MM.1S (cell line): ENCODE data around the gene PRSS36.

Experiments used
- DNase-seq: peaks from one replicate; pipeline ENCODE4 v3.0.0-alpha.2; 2015
- H2AFZ ChIP-seq: fragments of 300-600 bp; sonication (generic); 2 replicates; pipeline ENCODE4 v1.6.0; 2016; ENCODE audit warnings: antibody characterized with exemption, low read length
- H3F3A ChIP-seq: fragments of 300-600 bp; sonication (generic); 2 replicates; pipeline ENCODE4 v1.6.1; 2016; ENCODE audit warnings: mild to moderate bottlenecking, antibody characterized with exemption, low read length, moderate library complexity, mixed read lengths; ENCODE audit not compliant: insufficient read depth
- H3K27ac ChIP-seq: fragments of 300-600 bp; sonication (generic); 2 replicates; pipeline ENCODE4 v1.5.1; 2016; ENCODE audit warnings: mild to moderate bottlenecking, low read length
- H3K27me3 ChIP-seq: fragments of 300-600 bp; sonication (generic); replicated peaks from 2 replicates; pipeline ENCODE4 v1.6.0; 2016; ENCODE audit warnings: low read length; ENCODE audit not compliant: insufficient read depth
- H3K36me3 ChIP-seq: fragments of 300-600 bp; sonication (generic); replicated peaks from 2 replicates; pipeline ENCODE4 v1.6.1; 2016; ENCODE audit warnings: mild to moderate bottlenecking, low read length, mixed read lengths; ENCODE audit not compliant: insufficient read depth
- H3K4me1 ChIP-seq: fragments of 300-600 bp; sonication (generic); 2 replicates; pipeline ENCODE4 v1.6.1; 2016; ENCODE audit warnings: low read length, mixed read lengths
- H3K4me2 ChIP-seq: fragments of 300-600 bp; sonication (generic); 2 replicates; pipeline ENCODE4 v1.6.0; 2016; ENCODE audit warnings: low read depth, low read length
- H3K4me3 ChIP-seq: fragments of 300-600 bp; sonication (generic); 2 replicates; pipeline ENCODE4 v1.5.1; 2016; ENCODE audit warnings: low read length, mixed read lengths
- H3K79me2 ChIP-seq: fragments of 300-600 bp; sonication (generic); 2 replicates; pipeline ENCODE4 v1.6.1; 2016; ENCODE audit warnings: mixed run types, low read length, mixed read lengths
- H3K9ac ChIP-seq: fragments of 300-600 bp; sonication (generic); 2 replicates; pipeline ENCODE4 v1.6.1; 2016; ENCODE audit warnings: low read length, mixed read lengths
- H3K9me2 ChIP-seq: fragments of 300-600 bp; sonication (generic); replicated peaks from 2 replicates; pipeline ENCODE4 v1.6.1; 2016; ENCODE audit warnings: mild to moderate bottlenecking, low read length, mixed read lengths; ENCODE audit not compliant: insufficient read depth
- H3K9me3 ChIP-seq: fragments of 300-600 bp; sonication (generic); replicated peaks from 2 replicates; pipeline ENCODE4 v1.6.1; 2016; ENCODE audit warnings: mild to moderate bottlenecking, low read length, mixed read lengths; ENCODE audit not compliant: insufficient read depth
- H4K20me1 ChIP-seq: fragments of 300-600 bp; sonication (generic); 2 replicates; pipeline ENCODE4 v1.6.1; 2016; ENCODE audit warnings: mild to moderate bottlenecking, low read length, moderate library complexity, mixed read lengths; ENCODE audit not compliant: insufficient read depth
- CTCF ChIP-seq: fragments of 300-600 bp; sonication (generic); IDR thresholded peaks from 2 replicates; pipeline ENCODE4 v1.5.1; 2016; ENCODE audit warnings: antibody characterized with exemption, low read length, mixed read lengths
- EZH2 ChIP-seq: fragments of 300-600 bp; sonication (generic); optimal IDR thresholded peaks from 2 replicates; pipeline ENCODE3; 2017; ENCODE audit warnings: low read depth, mild to moderate bottlenecking, antibody characterized with exemption, low read length, mixed read lengths
- EZH2phosphoT487 ChIP-seq: fragments of 300-600 bp; sonication (generic); IDR thresholded peaks from 2 replicates; pipeline ENCODE4 v1.6.1; 2018; ENCODE audit warnings: antibody characterized with exemption, low read length

The PRSS36 gene

GRCh38 chr16:31134091-31134571, 15.7 kb downstream of the PRSS36 start:
- H3K27ac ChIP-seq: no peak overlapping the region
- no peak for DNase-seq
- H3K9me3 ChIP-seq: no peaks in the 10 kb centered on the region
- H3K4me3 ChIP-seq: no peak overlapping the region
- no peaks in the 10 kb centered on the region for H3K9me2 ChIP-seq
- no peaks in the 10 kb centered on the region for H3K36me3 ChIP-seq
- H3K4me1 ChIP-seq: no peaks in the 10 kb centered on the region
- H3F3A ChIP-seq: no peaks in the 10 kb centered on the region
- H4K20me1 ChIP-seq: no peaks in the 10 kb centered on the region
- no peaks in the 10 kb centered on the region for H3K79me2 ChIP-seq
- H2AFZ ChIP-seq: no peak overlapping the region
- TF ChIP-seq EZH2 (no peak), CTCF (no peak), EZH2phosphoT487 (no peak)
- H3K27me3 ChIP-seq: no peaks in the 10 kb centered on the region
- no peak overlapping the region for H3K9ac ChIP-seq
- no peak overlapping the region for H3K4me2 ChIP-seq

DNA sequence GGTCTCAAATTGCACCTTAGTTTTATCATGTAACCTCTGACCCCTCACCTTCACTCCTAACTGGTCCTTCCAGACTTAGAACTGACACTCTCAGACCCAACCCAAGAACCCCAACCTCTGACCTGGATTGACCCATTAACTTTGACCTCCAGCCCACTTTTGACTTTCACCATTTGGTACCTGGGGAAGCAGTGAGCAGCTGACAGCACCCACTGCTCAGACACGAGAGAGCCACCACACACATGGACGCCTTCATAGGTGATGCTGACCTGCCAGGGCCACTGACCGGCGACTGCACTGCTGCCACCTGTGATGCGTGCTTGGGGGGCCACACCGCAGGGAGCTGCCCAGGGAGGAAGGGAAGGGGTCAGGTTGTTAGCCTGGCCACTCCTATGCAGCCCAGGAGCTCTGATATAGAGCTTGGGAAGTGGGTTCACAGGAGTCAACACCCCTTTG, 16.8 kb downstream of the PRSS36 start:
- no peaks in the 10 kb centered on the region for H3K36me3 ChIP-seq
- no peaks in the 10 kb centered on the region for H3K27me3 ChIP-seq
- H3F3A ChIP-seq: no peaks in the 10 kb centered on the region
- no peak overlapping the region for H2AFZ ChIP-seq
- H3K4me3 ChIP-seq: no peak overlapping the region
- H4K20me1 ChIP-seq: no peaks in the 10 kb centered on the region
- H3K9me2 ChIP-seq: no peaks in the 10 kb centered on the region
- no peaks in the 10 kb centered on the region for H3K9me3 ChIP-seq
- TF ChIP-seq EZH2phosphoT487 (no peak), EZH2 (no peak), CTCF (no peak)
- no peak for DNase-seq
- H3K9ac ChIP-seq: no peak overlapping the region
- H3K4me2 ChIP-seq: no peak overlapping the region
- no peaks in the 10 kb centered on the region for H3K79me2 ChIP-seq
- H3K27ac ChIP-seq: no peak overlapping the region
- H3K4me1 ChIP-seq: no peaks in the 10 kb centered on the region

DNA sequence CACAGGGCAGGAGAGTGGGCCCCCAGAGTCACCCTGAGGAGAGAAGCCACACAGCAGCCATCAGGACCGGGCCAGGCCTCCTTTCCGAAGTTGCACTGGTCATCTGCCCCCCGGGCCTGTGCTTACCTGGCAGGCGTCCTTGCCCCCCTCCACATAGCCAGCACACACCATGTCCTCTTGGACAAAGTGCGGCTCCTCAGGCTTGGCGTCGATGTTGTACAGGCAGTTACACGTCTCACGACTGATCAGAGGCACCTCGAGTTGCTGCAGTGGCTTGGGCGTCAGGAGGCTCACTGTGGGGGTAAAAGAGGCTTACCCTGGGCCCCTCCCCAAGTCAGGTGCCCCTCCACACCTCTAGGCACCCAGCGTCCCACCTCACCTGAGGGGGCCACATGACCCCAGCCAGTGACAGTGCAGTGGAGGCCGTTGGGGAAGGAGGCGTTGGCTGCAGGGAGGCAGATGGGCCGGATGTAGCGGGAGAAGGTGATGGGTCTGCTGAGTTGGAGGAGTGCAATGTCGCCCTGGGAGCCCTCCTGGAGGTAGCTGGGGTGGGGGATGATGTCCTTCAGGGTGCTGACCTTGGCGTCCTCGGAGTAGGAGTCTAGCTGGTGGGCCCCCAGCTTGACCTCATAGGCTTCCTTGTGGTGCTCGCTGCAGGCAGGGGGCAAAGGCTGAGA, 17.4 kb downstream of the PRSS36 start:
- Histone ChIP-seq H2AFZ (no peak overlapping the region), H3K36me3 (no peaks in the 10 kb centered on the region), H3K9me2 (no peaks in the 10 kb centered on the region), H3K4me1 (no peaks in the 10 kb centered on the region), H3K4me2 (no peak overlapping the region), H3K9me3 (no peaks in the 10 kb centered on the region), H3K27ac (no peak overlapping the region), H3K4me3 (no peak overlapping the region), H3K27me3 (no peaks in the 10 kb centered on the region), H3F3A (no peaks in the 10 kb centered on the region), H3K9ac (no peak overlapping the region), H4K20me1 (no peaks in the 10 kb centered on the region), H3K79me2 (no peaks in the 10 kb centered on the region)
- no peak for DNase-seq
- TF ChIP-seq EZH2phosphoT487: no peak
- TF ChIP-seq CTCF: no peak
- TF ChIP-seq EZH2: no peak
